ENCODE data around the gene ZNF609.

Gene ZNF609

DNA sequence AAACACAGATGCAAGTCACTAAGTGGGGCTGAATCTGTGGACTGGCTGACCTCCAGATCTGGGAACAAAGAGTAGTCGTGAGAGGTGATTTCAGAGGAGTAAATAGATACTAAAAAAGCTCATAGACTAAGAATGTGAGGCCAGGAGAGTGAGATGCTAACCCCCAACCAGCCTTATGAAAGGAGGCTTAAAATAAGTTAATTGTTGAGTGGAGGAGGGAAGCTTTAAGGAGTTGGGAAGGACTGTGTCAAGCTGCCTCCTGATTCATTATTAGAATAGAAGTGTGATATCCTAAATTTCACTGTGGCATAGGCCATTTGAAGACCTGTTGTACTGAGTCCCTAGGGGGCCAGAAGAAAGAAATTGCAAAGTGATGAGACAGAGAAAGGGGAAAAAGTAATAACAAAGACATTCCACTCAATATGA is 207.4 kb downstream of the ZNF609 start:
- DNase-seq = no peak

DNA sequence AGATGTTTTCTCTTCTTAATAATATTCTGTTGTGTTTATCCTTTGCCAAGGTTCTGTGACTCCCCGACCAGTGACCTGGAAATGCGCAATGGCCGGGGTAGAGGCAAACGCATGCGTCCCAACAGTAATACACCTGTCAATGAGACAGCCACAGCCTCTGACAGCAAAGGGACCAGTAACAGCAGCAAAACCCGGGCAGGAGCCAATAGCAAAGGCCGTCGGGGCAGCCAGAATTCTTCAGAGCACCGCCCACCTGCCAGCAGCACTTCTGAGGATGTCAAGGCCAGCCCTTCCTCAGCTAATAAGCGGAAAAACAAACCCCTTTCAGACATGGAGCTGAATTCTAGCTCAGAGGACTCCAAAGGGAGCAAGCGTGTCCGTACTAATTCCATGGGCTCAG is 213.5 kb downstream of the ZNF609 start:
- DNase-seq = no peak

DNA sequence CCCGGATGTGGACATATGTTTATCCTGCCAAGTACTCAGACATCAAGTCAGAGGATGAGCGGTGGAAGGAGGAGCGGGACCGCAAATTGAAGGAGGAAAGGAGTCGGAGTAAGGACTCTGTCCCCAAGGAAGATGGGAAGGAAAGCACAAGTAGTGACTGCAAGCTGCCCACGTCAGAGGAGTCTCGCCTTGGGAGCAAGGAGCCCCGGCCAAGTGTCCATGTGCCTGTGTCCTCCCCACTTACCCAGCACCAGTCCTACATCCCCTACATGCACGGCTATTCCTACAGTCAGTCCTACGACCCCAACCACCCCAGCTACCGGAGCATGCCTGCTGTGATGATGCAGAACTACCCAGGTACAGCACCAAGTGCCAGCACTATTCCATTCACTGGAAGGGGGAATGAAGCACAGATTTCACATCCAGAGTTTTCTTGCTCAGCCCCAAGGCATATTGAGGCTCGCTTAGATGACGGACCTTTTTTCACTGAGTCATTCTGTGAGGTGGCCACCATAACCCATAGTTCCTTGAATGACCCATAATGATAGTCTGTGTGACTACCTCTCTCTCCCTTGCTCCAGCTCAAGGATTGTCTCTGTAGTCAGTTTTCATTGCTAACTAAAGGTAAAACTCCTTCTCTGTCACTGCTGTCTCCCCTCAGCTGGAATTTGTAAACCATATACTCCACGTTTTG is 217.9 kb downstream of the ZNF609 start:
- no peak for DNase-seq

DNA sequence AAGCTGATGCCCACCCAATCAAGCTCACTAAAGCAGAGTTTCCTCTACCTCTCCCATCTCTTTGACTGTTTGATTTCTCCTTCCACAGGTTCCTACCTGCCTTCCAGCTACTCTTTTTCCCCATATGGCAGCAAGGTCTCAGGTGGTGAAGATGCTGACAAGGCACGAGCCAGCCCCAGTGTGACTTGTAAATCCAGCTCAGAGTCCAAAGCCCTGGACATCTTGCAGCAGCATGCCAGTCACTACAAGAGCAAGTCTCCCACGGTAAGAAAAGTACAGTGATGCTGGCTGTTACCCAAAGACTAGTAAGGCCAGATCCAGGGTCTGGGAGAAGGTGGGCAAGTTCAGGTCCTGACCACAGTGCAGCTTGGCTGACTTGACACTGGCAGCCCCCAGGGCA is 219.7 kb downstream of the ZNF609 start:
- no peak for DNase-seq

DNA sequence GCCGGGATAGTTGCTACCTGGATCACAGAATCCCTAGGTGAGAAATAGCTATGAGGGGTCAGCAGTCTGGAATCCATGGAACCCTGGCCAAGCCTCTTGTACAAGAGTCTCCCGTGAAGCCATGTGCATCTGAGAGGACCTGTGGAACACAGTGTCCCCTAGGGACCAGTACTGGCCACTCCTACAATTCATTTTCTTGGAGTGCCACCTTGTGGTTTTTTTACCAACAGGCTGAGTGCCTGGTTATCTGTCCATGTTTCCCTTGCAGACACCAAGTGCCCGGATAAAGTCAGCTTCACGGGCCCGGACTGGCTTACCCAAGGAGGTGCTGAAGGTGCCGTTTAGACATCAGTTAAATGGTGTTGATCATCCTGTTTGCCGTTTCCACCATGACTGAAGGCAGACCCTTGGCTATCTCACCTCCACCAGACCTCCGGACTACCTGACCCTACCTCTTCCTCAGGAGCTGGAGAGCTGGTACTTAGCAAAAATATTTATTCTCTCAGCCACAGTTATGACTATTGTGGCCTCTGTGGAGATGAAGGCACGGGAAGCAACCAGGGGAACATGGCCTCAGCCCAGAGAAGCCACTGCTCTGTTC is 221.1 kb downstream of the ZNF609 start:
- DNase-seq = no peak

DNA sequence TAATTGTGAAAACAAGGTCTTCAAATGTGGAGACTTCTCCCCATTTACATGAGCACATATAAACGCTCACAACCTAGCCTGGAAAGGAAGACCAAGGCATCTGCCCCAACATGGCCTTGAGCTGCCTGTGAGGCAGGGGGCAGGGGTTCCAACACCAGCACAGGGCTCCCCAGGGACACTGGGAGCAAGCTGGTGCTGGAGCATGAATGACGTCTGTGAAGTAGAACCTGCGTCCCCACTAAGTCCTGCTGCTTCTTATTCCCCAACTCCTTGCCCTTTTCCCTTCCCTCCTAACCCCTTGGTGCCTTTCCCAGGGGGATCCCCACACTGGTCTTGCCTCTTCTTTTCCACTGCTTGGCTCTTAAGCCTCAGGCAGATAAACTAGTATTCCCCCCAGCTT is 221.9 kb downstream of the ZNF609 start:
- no peak for DNase-seq

DNA sequence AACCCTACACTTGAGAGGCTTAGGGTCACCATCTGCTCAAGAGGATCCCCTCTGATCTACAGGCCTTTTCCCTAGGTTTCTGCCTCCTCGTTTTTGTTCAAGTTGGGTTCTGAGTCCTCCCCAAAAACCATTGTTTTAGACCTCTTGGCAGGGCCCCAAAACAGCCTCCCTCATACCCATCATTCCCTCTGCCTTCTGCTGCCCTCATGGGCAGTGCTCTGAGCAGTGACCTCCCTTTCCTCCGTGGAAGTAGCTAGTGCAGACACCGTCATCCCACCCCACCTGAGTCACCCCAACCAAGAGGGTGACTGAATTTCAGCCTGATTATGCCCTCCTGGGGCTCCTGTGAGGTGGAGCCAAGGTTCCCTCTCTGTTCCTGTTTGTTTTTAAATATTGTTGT is 223.0 kb downstream of the ZNF609 start:
- no peak for DNase-seq

DNA sequence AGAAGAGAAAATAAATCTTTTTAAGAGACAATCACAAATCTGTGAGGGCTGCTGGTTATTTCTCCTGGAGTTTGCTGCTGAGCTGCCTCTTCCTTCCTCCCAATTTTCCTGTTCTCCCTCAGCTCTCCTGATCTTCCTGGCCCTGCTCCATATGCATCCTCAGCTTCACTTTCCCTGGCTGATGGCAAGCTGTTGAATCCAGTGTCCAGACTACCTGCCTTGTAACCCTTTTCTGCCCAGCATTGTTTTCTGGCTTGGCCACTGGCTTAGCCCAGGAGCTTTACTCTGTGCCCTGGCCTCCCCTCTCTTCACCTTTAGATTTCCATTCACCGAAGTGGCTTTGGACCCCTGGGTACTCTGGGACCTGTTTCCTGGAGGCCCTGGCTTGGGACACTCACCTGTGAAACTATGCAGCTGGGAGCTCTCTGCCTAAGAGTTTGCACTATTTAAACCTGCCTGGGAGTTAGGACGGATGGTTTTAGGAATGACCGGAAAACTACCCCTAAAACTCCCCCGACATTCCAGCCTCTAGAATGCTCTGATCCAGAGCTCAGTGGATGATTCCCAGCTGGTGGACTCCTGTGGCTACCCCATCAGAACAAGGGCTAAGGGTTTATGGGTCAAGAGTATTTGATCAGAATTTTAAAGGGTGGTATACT is 225.0 kb downstream of the ZNF609 start:
- no peak for DNase-seq

DNA sequence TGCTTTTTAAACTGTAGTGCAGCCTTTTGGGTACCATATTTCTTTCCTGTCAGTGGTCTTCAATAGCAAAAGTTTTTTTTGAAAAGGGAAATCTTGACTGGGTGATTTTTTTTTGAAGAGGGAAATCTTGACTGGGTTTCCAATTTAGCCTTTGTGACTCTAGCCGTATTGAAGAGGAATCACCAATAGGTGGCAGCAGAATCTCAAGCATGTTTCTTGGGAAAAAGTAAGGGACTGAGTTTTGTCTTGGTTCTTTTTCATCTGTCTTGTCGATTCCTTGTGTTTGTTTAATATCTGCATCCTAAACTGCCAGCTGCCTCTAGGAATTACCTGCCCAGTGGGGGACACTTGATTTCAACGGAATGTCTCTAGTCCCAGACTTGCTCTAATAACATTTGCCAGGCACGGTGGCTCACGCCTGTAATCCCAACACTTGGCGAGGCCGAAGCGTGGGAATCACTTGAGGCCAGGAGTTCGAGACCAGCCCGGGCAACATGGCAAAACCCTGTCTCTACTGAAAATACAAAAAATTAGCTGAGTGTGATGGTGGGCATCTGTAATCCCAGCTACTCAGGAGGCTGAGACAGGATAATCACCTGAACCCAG is 225.9 kb downstream of the ZNF609 start:
- DNase-seq = no peak

DNA sequence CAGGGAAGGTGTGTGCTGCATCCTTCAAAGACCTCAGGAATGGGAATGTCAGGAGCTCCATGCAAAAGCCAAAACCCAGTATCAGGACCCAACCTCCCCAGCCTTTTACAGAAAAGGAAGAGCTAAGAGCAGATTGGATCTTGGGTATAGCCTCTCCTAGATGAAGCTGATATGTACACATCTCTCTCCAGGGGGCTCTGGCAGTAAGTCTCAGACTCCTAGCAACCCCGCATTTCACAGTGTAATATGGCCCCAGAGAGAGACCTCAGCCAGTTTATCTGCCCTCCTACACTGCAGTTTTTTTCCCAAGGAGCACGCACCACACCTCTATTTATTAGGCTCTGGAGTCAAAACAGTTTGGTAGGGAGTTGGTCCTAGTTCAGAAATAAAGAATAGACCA is 226.8 kb downstream of the ZNF609 start:
- DNase-seq = no peak

DNA sequence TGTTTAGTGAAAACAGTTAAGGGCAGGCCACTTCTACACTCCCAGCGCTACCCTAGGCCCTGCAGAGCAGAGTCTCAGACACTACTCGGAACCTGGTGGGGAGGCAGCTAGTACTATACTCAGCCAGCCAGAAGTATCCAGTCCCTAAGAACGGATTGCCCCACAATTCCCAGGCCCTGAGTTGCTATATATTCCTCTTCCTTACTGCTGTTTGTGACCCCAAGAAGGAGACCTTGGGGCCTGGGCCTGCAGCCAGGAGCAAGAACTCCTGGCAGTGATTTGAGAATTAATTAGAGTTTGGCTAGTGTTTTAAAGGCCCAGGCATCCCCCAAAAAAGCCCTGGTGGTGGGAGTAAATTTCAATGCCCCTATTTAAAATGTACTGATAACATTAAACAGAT is 227.3 kb downstream of the ZNF609 start:
- DNase-seq = no peak

DNA sequence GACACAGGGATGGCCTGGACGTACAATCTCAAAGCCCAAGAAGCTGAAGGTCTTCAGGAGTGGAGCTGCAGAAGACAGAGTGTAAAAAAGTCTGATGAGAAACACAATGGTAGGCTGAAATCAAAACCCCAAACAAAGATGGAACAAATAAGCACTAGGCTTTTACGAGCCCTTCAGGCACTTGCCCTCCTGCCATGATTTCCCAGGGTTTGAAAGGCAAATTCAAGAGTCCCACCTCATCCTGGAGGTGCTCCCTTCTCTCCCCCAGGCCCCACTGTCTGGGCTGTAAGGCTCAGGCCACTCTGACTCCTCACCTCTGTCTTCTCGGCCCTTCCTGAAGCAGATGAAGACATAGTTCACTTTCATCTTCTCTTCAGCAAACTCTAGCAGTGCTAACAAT is 228.4 kb downstream of the ZNF609 start:
- no peak for DNase-seq

DNA sequence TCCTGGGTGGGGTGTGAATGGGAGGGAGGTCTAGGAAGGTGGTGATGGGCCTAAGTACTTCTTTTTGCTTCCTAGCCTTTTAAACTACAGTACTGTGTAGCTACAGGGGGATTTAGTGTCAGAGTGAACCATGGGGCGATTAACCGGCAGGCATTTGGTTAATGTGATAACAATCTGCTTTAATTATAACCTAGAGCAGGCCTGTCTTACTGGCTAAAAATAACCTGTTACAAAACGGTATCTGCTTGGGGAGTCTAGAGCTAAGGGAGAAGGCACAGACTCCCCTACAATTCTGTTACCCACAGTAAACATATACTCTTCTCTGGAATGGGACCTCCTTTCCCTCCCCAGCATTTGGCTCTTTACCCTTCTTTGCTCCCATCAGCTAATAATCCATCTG is 229.6 kb downstream of the ZNF609 start:
- DNase-seq = no peak

DNA sequence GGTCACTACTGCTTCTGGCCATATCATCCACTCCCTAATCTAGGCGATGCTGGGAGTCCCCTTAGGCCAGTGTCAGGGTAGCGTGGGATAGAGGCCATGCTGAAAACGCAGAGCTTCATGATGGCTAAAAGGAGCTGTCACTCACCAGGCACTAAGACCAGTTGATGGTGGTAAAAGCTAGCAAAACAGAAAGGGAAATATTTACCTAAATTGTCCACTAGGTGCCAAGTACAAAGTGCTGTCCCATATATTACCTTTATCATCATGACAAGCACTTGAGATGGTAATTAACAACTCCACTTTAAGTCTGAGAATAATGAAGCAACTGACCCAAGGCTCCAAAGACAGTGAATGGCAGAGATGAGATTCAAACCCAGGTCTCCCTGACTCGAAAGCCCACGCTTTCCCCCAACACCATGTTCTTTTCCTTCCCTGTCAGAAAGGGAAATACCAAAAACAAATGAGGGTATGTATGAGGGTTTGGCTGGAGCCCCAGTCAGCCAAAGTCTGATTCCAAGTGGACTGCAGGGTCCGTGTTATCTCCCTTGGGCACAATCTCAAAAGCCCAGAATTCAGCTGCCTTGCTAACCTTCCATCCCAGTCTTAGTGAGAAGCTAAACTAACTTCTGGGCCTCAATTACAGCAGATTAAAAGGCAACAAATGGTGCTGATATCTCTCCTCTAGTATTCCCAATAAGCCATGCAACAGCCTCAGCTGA is 230.4 kb downstream of the ZNF609 start:
- no peak for DNase-seq

DNA sequence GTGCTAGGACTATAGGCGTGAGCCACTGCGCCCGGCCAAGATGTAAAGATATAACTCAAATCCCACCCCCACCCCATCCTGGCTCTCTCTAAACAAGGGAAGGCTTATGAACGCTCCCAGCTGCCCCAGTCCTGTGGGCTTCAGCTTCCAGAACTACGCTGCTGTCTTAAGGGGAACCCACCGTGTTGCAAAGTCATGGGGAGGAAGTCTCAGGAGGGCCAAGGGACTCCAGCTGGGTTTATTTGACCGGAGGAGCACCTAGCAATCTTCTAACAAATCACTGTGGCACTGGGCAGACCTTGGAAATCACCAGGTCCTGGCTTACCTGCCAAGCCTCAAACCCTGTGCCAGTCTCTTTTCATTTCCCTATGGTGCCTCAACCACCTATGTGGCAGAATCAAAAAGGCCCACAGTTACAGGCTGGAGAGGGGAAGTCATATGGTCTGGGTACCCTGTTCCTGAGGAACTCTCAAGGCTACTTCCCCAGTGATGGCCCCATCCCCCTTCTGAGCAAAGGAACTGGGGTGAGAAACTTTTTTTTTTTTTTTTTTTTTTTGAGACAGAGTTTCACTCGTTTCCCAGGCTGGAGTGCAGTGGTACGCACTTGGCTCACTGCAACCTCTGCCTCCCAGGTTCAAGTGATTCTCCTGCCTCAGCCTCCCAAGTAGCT is 231.7 kb downstream of the ZNF609 start:
- DNase-seq = no peak

DNA sequence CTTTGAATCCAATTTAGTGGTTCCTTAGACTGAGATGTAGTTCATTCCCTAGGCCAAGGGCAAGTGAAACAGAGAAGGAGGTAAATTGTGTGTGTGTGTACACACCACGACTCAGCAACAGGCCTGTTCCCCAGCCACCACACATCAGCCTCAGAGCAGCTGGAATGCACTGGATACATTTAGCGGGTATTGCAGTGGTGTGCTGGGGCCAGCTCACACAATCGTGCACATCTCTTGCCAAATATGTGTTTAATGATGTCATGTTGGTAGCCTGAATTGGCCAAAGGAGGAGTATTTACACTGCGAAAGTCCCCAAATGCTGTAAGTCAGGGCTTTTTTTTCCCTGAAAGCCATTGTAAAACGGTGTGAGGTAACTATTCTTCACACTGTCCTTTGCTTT is 232.8 kb downstream of the ZNF609 start:
- no peak for DNase-seq

DNA sequence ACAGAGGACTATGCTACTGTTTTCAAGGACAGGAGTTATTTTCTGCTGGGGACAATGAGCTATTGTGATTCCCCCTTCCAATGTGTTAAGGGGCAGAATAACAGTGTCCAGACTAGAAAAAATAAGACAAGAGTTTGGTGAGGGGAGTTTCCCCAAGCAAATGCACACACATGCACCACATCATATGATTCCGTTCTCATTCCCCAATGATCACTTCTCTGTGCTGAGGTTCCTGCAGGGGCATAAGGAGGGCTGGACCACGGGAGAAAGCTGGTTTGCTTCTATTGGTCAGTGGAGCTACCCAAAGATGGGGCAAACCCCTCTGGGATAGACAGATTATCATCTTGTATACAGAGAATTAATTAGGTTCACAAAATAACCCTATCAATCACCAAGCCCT is 234.4 kb downstream of the ZNF609 start:
- DNase-seq = no peak

DNA sequence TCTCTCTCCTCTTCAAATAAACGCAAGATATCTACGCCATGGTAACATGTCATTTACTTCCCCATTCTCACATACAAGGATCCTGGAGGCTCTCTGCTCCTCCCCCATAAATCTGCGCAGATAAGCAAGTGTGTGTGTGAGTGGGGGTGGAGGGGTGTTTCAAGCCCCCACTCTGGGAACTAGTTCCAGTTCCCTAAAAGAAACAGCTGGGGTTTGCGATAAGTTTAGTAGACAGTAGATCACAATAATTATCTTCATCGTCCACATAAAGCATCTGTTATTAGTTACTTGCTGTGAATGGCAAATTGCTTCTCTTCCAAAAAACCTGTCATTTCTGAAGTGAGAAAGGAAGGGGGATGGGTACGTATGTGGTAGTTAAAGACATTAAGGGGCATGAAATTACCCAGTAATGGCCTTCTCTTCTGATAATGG is 235.2 kb downstream of the ZNF609 start:
- DNase-seq = no peak

DNA sequence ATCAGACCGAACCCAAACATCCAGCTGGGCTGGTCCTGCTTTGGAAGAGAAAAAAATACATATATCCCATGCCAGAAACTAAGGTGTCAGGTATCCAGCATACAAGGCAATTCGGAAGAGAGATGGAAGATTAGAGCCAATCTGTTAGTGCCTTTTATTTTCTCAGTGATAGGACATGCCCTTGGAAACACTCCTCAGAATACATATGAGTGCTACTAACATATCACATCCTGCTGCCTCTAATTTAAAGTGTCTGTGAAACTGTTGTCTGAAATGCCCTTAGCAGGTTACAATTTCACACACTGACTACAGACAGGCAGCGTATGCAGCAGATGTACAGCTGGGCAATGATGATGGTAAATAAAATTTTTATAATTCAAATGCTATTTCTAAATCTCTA is 236.1 kb downstream of the ZNF609 start:
- DNase-seq = no peak

DNA sequence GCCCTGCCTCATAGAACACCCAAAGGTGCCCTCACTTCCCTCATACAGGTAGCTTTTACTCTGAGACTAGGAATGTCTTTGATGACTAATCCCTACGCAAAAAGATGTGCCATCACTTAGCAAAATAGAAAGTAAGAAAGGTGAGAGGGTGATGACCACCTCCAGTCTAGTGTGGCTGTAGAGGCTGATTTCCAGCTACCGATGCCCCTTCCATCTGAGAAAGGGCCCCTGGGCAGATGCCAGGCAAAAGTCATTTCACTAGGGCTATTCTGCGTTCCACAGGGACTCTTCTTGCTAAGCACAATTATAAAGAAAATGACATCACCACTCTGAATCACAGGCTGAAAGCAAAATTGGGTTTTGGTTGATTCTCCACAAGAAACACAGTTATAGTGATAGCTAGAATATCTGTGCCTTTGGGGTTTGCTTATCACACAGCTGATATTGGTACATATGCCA is 237.6 kb downstream of the ZNF609 start:
- no peak for DNase-seq

DNA sequence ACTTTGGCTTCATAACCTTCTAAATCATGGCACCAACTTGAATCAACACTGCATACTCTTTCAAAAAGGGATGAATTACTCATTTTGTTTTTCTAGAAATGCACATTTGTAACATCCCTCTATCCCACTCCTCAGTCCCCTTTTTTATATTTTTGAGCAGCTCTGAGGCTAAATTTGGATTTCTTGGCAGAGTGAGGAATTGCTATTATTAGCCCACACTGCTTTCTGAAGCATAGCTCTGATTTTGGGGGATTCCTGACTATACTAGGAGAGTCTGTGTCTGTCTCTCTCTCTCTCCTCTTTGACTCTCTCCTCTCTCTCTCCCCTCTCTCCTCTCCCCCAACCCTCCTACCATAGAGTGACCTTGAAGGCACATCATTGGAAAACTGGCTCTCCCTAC is 238.4 kb downstream of the ZNF609 start:
- DNase-seq = no peak

DNA sequence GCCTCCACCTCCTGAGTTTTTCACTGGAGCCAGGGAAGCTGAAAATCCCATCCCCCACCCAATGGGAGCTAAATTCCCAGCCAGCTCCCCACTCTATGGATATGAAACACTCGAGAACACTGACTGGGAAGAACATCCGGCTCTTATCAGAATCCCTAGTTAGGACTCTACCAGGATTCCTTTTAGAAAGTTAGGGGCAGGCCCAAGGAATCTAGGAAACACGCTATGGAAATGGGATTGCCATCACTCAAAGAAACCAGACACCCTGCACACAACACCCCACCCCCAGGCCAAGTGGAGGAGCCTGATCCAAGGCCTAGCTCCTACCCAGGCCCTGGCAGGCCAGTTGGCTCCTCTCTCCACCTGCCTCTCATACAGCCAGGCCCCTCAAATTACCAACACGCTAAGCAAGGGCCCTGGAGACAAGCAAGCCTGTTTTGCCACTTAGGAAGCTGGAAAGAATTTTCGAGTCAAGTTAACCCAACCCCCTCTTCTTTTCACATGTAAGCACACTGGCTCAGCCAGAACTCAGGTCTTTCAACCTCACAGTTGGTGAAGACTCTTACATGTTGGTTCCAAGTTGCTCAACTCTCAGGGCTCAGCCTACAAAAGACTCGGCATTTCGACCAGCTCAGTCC is 239.5 kb downstream of the ZNF609 start:
- DNase-seq = no peak

Measured in activated gamma-delta T cell (primary cell).